ENCODE results near the gene MFF. TPM values are rescaled to one million over a fixed set of nuclear protein-coding genes. Genes with fewer than 3 reads are reported as not detected.

Gene MFF
- total RNA-seq, 1 experiment from 2014 or later: 82.3 TPM

DNA sequence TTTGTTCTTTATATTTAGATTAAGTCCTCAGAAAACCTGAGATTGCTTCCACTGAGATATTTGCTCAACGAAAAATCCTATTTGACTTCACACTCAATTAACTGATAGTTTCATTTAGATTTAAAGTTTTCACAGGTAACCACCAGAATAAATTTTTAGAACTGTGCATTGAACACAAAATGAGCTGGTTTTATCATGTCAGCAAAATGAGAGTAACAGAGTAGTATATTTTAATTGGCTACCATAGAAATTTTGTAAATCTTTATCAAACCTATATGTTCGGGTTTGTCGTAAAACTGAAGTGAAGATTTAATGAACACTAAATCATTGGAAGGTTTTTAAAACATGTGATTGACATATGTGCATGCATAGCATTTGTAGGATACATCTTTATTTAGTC, 32.7 kb upstream of the MFF start:
- no peak for DNase-seq
- no TSS peak for BruUV-seq (replicated peaks)
- no peaks in the 10 kb centered on the region for H3K9me3 Mint-ChIP-seq (ENCODE audit: low read depth, unreplicated experiment)
- TF ChIP-seq, protein P1, sequence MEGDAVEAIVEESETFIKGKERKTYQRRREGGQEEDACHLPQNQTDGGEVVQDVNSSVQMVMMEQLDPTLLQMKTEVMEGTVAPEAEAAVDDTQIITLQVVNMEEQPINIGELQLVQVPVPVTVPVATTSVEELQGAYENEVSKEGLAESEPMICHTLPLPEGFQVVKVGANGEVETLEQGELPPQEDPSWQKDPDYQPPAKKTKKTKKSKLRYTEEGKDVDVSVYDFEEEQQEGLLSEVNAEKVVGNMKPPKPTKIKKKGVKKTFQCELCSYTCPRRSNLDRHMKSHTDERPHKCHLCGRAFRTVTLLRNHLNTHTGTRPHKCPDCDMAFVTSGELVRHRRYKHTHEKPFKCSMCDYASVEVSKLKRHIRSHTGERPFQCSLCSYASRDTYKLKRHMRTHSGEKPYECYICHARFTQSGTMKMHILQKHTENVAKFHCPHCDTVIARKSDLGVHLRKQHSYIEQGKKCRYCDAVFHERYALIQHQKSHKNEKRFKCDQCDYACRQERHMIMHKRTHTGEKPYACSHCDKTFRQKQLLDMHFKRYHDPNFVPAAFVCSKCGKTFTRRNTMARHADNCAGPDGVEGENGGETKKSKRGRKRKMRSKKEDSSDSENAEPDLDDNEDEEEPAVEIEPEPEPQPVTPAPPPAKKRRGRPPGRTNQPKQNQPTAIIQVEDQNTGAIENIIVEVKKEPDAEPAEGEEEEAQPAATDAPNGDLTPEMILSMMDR (IDR thresholded peaks at IDR 0.05; ENCODE audit: unreplicated experiment): no peak
- no peaks in the 10 kb centered on the region for H3K36me3 Mint-ChIP-seq (ENCODE audit: insufficient read depth, unreplicated experiment)
- peaks cover 9% of the 10 kb centered on the region for H3K4me1 Mint-ChIP-seq (ENCODE audit: low read depth, unreplicated experiment)
- no peak overlapping the region for H3K4me3 Mint-ChIP-seq (ENCODE audit: low read depth, unreplicated experiment)
- CTCF ChIA-PET: no interaction called here
- intact Hi-C loops (cut with micrococcal nuclease; ENCODE audit: unreplicated experiment): no loop called here
- H3K27ac Mint-ChIP-seq (ENCODE audit: unreplicated experiment): no peak overlapping the region
- H3K27me3 Mint-ChIP-seq (ENCODE audit: unreplicated experiment): no peaks in the 10 kb centered on the region

DNA sequence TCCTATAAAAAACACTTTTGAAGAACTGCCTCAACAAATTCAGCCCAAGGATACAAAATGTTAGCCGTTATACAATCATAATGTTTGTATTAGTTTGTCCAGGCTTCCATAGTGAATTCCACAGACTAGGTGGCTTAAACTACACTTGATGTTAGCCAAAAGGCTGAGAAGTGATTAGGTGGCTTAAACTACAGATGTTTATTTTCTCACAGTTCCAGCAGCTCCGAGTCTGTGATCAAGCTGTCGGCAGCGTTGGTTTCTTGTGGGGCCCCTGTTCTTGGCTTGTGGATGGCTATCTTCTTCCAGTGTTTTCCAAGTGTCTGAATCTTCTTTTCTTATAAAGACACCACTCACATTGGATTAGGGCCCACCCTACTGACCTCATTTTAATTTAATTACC, 31.5 kb upstream of the MFF start:
- H3K27ac Mint-ChIP-seq (ENCODE audit: unreplicated experiment): no peak overlapping the region
- H3K27me3 Mint-ChIP-seq (ENCODE audit: unreplicated experiment): no peaks in the 10 kb centered on the region
- no peaks in the 10 kb centered on the region for H3K9me3 Mint-ChIP-seq (ENCODE audit: low read depth, unreplicated experiment)
- TF ChIP-seq, protein P1 (IDR thresholded peaks at IDR 0.05; ENCODE audit: unreplicated experiment): no peak
- intact Hi-C loops (cut with micrococcal nuclease; ENCODE audit: unreplicated experiment): no loop called here
- no TSS peak for BruUV-seq (replicated peaks)
- no peak for DNase-seq
- no peak overlapping the region for H3K4me3 Mint-ChIP-seq (ENCODE audit: low read depth, unreplicated experiment)
- H3K36me3 Mint-ChIP-seq (ENCODE audit: insufficient read depth, unreplicated experiment): no peaks in the 10 kb centered on the region
- H3K4me1 Mint-ChIP-seq (ENCODE audit: low read depth, unreplicated experiment): peaks cover 9% of the 10 kb centered on the region
- CTCF ChIA-PET: no interaction called here

DNA sequence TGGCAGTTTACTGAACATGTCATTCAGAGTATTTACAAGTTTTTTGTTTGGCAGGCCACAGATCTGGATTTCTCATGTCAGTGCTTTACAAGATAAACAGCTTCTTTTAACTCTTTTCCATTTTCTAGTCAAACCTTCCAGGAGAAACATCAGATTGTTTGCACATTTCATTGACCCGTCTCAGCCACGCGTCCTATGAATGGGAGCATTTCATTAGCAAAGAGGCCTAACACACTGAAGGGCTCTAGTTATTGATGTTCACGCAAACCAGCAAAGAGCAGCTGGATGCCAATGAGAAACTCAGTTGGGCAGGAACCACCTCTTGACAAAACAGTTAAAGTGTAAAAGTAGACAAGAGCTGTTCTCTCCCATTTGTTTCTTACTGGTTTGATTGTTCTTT, 29.2 kb upstream of the MFF start:
- H3K4me1 Mint-ChIP-seq (ENCODE audit: low read depth, unreplicated experiment): peaks cover 9% of the 10 kb centered on the region
- H3K36me3 Mint-ChIP-seq (ENCODE audit: insufficient read depth, unreplicated experiment): no peaks in the 10 kb centered on the region
- TF ChIP-seq, protein P1 (IDR thresholded peaks at IDR 0.05; ENCODE audit: unreplicated experiment): no peak
- CTCF ChIA-PET: interaction anchor here (0.6 kb wide), 1 partner anchor 524 kb away, joined by 3 read pairs; no protein-coding TSS in a partner anchor
- BruUV-seq (replicated peaks): no TSS peak
- no peak for DNase-seq
- H3K27me3 Mint-ChIP-seq (ENCODE audit: unreplicated experiment): no peaks in the 10 kb centered on the region
- H3K4me3 Mint-ChIP-seq (ENCODE audit: low read depth, unreplicated experiment): no peak overlapping the region
- intact Hi-C loops (cut with micrococcal nuclease; ENCODE audit: unreplicated experiment): no loop called here
- H3K9me3 Mint-ChIP-seq (ENCODE audit: low read depth, unreplicated experiment): no peaks in the 10 kb centered on the region
- H3K27ac Mint-ChIP-seq (ENCODE audit: unreplicated experiment): no peak overlapping the region

DNA sequence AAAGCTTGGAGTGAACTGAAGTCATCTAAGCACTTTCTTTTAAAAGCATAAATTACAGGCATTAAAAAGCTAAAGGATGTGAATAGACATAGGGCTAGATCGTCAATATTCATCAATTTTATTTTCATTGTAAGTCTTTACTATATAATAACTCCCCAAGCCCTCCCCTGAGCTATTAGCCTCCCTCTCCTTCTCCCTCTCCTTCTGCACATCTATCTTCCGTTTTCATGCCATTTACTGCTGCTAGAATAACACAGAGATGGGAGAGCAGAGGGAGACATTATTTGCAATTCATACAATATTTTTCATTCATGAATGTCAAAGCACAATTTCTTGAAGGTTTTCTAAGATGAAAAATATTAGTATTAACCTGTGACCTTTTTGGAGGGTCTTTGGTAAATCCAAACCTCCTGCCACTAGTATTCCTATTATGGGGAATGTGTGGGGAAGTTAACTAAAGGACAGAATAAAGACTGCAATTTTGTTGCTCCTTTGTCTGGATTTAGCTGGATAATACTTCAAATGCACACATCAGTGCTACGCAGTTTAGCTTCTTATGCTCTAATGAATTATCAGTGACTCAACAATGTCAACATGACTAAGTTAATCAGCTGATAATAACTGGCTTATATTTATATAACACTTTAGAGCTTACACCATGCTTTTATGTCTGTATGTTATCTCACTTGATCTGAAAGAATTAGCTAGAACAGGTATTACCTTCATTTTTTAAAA, 28.2 kb upstream of the MFF start:
- Mint-ChIP-seq H3K27ac (ENCODE audit: unreplicated experiment) (no peak overlapping the region), H3K27me3 (ENCODE audit: unreplicated experiment) (no peaks in the 10 kb centered on the region), H3K4me3 (ENCODE audit: low read depth, unreplicated experiment) (no peak overlapping the region), H3K36me3 (ENCODE audit: insufficient read depth, unreplicated experiment) (no peaks in the 10 kb centered on the region), H3K4me1 (ENCODE audit: low read depth, unreplicated experiment) (peaks cover 9% of the 10 kb centered on the region), H3K9me3 (ENCODE audit: low read depth, unreplicated experiment) (no peaks in the 10 kb centered on the region)
- BruUV-seq (replicated peaks): no TSS peak
- intact Hi-C loops (cut with micrococcal nuclease; ENCODE audit: unreplicated experiment): no loop called here
- no peak for DNase-seq
- TF ChIP-seq, protein P1 (IDR thresholded peaks at IDR 0.05; ENCODE audit: unreplicated experiment): no peak
- CTCF ChIA-PET: interaction anchor here (0.6 to 1.4 kb wide), 5 partner anchors 12 to 522 kb away, joined by 3 to 5 read pairs (median 3); no protein-coding TSS in a partner anchor

All from Calu3 (cell line).